Muscle of leg (tissue), 11 donors: Measurements from ENCODE around the gene HS3ST6. TPM values are rescaled to one million over a fixed set of nuclear protein-coding genes. Genes with fewer than 3 reads are reported as not detected.

Experiments used
- DNase-seq: peaks from one replicate; pipeline ENCODE4 v3.0.0; 2013
- H3K27ac ChIP-seq: one replicate; pipeline ENCODE4 v1.5.1; 2013; ENCODE audit warnings: mild to moderate bottlenecking, low read length, control low read depth
- H3K27me3 ChIP-seq: one replicate; pipeline ENCODE4 v1.6.1; 2013; ENCODE audit warnings: low read length; ENCODE audit not compliant: control insufficient read depth, insufficient read depth
- H3K36me3 ChIP-seq: one replicate; pipeline ENCODE4 v1.6.1; 2013; ENCODE audit warnings: low read length; ENCODE audit not compliant: control insufficient read depth, insufficient read depth
- H3K4me1 ChIP-seq: one replicate; pipeline ENCODE4 v1.6.1; 2013; ENCODE audit warnings: low read length; ENCODE audit not compliant: control insufficient read depth, insufficient read depth
- H3K4me3 ChIP-seq: one replicate; pipeline ENCODE4 v1.5.1; 2013; ENCODE audit warnings: low read length, control low read depth
- H3K9me3 ChIP-seq: replicated peaks from 2 replicates; pipeline ENCODE4 v1.6.1; 2013; ENCODE audit warnings: low read depth, low read length; ENCODE audit not compliant: control insufficient read depth
- WGBS: methylation state at CpG from one replicate; pipeline ENCODE4 v1.1.5; 2013; ENCODE audit warnings: missing lambda C conversion rate; ENCODE audit not compliant: insufficient coverage; 5-methylcytosine and 5-hydroxymethylcytosine counted together
- polyA plus RNA-seq, 8 donors: library from polyadenylated mRNA; unstranded; fragments of 120-200 nt; gene quantifications; one replicate each; pipeline versions ENCODE4 v1.2.1 to v1.2.3, GENCODE V29; 2013; ENCODE audit warnings: inconsistent platforms in 1 of 8, low replicate concordance in 1 of 8; ENCODE audit not compliant: insufficient read length in 8 of 8, insufficient read depth in 1 of 8
- total RNA-seq: library from RNA; stranded (reverse); fragments of 120-200 nt; gene quantifications from one replicate; pipeline ENCODE4 v1.2.4, GENCODE V29; 2013

The HS3ST6 gene
- total and polyA plus RNA-seq, 9 donors, result 1.7 TPM; not detected in 8

GRCh38 chr16:1862394-1862793 lies 55.8 kb downstream of the HS3ST6 start:
- H3K27ac ChIP-seq, result no peak overlapping the region
- no peaks in the 10 kb centered on the region for H3K36me3 ChIP-seq
- no peaks in the 10 kb centered on the region for H3K4me1 ChIP-seq
- no peaks in the 10 kb centered on the region for H3K9me3 ChIP-seq
- DNase-seq, result no peak
- 79% methylated on average over 4 of the region's 9 CpGs for WGBS
- no peak overlapping the region for H3K4me3 ChIP-seq
- H3K27me3 ChIP-seq, result peaks cover 38% of the 10 kb centered on the region

DNA sequence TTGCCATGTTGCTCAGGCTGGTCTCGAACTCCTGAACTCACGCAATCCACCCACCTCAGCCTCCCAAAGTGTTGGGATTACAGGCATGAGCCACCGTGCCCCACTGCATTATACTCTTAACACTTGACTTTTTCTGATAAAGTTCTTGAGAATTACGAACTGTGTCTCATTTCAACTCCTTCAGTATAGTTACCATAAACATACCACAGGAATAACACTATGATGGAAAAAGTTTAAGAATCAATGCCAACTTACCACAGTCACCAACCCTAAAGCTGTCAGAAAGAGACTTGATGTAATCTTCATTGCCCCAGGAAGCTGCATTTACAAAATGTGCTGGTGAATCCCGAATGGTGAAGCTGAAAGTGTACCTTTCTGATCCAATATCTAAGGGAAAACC lies 56.5 kb downstream of the HS3ST6 start:
- no peaks in the 10 kb centered on the region for H3K4me1 ChIP-seq
- no peak for DNase-seq
- H3K4me3 ChIP-seq, result no peak overlapping the region
- no peak overlapping the region for H3K27ac ChIP-seq
- peaks cover 41% of the 10 kb centered on the region for H3K27me3 ChIP-seq
- 93% methylated on average over 2 of the region's 5 CpGs for WGBS
- no peaks in the 10 kb centered on the region for H3K36me3 ChIP-seq
- H3K9me3 ChIP-seq, result no peaks in the 10 kb centered on the region

Other genes starting within 250 kb of the HS3ST6 start
- gene JPT2, start 240.1 kb downstream of the HS3ST6 start, total RNA-seq, result 28.2 TPM
- gene JPT2, start 240.1 kb downstream of the HS3ST6 start, polyA plus RNA-seq, result 10 to 100 TPM; 33.5 to 52.6 (median 39.7) TPM
- 36.5 TPM for gene MAPK8IP3, start 212.2 kb downstream of the HS3ST6 start, total RNA-seq
- gene MAPK8IP3, start 212.2 kb downstream of the HS3ST6 start, polyA plus RNA-seq, result 10 to 100 TPM; 35.6 to 64.3 (median 50.7) TPM
- gene NME3, start 146.9 kb downstream of the HS3ST6 start, total RNA-seq, result 35.2 TPM
- gene NME3, start 146.9 kb downstream of the HS3ST6 start, polyA plus RNA-seq, result 10 to 100 TPM; 22.2 to 31.9 (median 26.9) TPM
- 7.2 TPM for gene EME2, start 145.6 kb downstream of the HS3ST6 start, total RNA-seq
- 1 to 10 TPM; 4.0 to 9.7 (median 6.7) TPM for gene EME2, start 145.6 kb downstream of the HS3ST6 start, polyA plus RNA-seq
- gene MRPS34, start 145.3 kb downstream of the HS3ST6 start, total RNA-seq, result 45.7 TPM
- gene MRPS34, start 145.3 kb downstream of the HS3ST6 start, polyA plus RNA-seq, result 10 to 100 TPM; 44.7 to 57.8 (median 52.2) TPM
- gene SPSB3, start 135.8 kb downstream of the HS3ST6 start, total RNA-seq, result 34.2 TPM
- 10 to 100 TPM; 21.0 to 35.1 (median 24.5) TPM for gene SPSB3, start 135.8 kb downstream of the HS3ST6 start, polyA plus RNA-seq
- gene NUBP2, start 135.5 kb downstream of the HS3ST6 start, total RNA-seq, result 58.0 TPM
- gene NUBP2, start 135.5 kb downstream of the HS3ST6 start, polyA plus RNA-seq, result 10 to 100 TPM; 40.6 to 59.7 (median 47.7) TPM
- 0.22 TPM for gene IGFALS, start 124.7 kb downstream of the HS3ST6 start, total RNA-seq
- gene IGFALS, start 124.7 kb downstream of the HS3ST6 start, polyA plus RNA-seq, result 1 to 10 TPM in 1 of 8 donors, under 1 TPM in 7; 0.11 to 1.1 (median 0.28) TPM
- gene HAGH, start 91.6 kb downstream of the HS3ST6 start, total RNA-seq, result 36.1 TPM
- 10 to 100 TPM; 34.6 to 48.6 (median 39.5) TPM for gene HAGH, start 91.6 kb downstream of the HS3ST6 start, polyA plus RNA-seq
- 27.7 TPM for gene FAHD1, start 91.2 kb downstream of the HS3ST6 start, total RNA-seq
- gene FAHD1, start 91.2 kb downstream of the HS3ST6 start, polyA plus RNA-seq, result 10 to 100 TPM; 19.7 to 25.6 (median 21.9) TPM
- not detected for gene MEIOB, start 46.3 kb downstream of the HS3ST6 start, total RNA-seq
- under 1 TPM in 7 of 8 donors, not detected in 1; 0.22 to 0.87 (median 0.55) TPM for gene MEIOB, start 46.3 kb downstream of the HS3ST6 start, polyA plus RNA-seq
- gene MSRB1, start 24.8 kb upstream of the HS3ST6 start, total RNA-seq, result 16.3 TPM
- gene MSRB1, start 24.8 kb upstream of the HS3ST6 start, polyA plus RNA-seq, result 10 to 100 TPM; 24.2 to 40.7 (median 29.1) TPM
- gene RPL3L, start 36.3 kb upstream of the HS3ST6 start, total RNA-seq, result 43.0 TPM
- 10 to 100 TPM; 11.9 to 63.0 (median 33.4) TPM for gene RPL3L, start 36.3 kb upstream of the HS3ST6 start, polyA plus RNA-seq
- 142 TPM for gene NDUFB10, start 41.1 kb upstream of the HS3ST6 start, total RNA-seq
- 100 to 1,000 TPM in 7 of 8 donors, 10 to 100 TPM in 1; 95.4 to 162 (median 128) TPM for gene NDUFB10, start 41.1 kb upstream of the HS3ST6 start, polyA plus RNA-seq
- gene RPS2, start 46.4 kb upstream of the HS3ST6 start, total RNA-seq, result 2,334 TPM
- gene RPS2, start 46.4 kb upstream of the HS3ST6 start, polyA plus RNA-seq, result 1,000 to 10,000 TPM; 3,011 to 3,712 (median 3,485) TPM
- not detected for gene RNF151, start 48.4 kb upstream of the HS3ST6 start, total RNA-seq
- gene RNF151, start 48.4 kb upstream of the HS3ST6 start, polyA plus RNA-seq, result not detected
- 23.9 TPM for gene TBL3, start 53.6 kb upstream of the HS3ST6 start, total RNA-seq
- 10 to 100 TPM; 27.9 to 32.9 (median 30.6) TPM for gene TBL3, start 53.6 kb upstream of the HS3ST6 start, polyA plus RNA-seq
- gene NOXO1, start 63.1 kb upstream of the HS3ST6 start, total RNA-seq, result 0.89 TPM
- 1 to 10 TPM in 4 of 8 donors, under 1 TPM in 4; 0.29 to 1.7 (median 0.98) TPM for gene NOXO1, start 63.1 kb upstream of the HS3ST6 start, polyA plus RNA-seq
- gene GFER, start 65.8 kb upstream of the HS3ST6 start, total RNA-seq, result 18.3 TPM
- gene GFER, start 65.8 kb upstream of the HS3ST6 start, polyA plus RNA-seq, result 10 to 100 TPM; 14.7 to 23.8 (median 17.8) TPM
- 0.93 TPM for gene SYNGR3, start 71.6 kb upstream of the HS3ST6 start, total RNA-seq
- 1 to 10 TPM in 6 of 8 donors, under 1 TPM in 2; 0.70 to 1.5 (median 1.2) TPM for gene SYNGR3, start 71.6 kb upstream of the HS3ST6 start, polyA plus RNA-seq
- 6.6 TPM for gene ZNF598, start 91.4 kb upstream of the HS3ST6 start, total RNA-seq
- 10 to 100 TPM; 21.2 to 28.6 (median 23.6) TPM for gene ZNF598, start 91.4 kb upstream of the HS3ST6 start, polyA plus RNA-seq
- 0.80 TPM for gene NPW, start 101.4 kb upstream of the HS3ST6 start, total RNA-seq
- 1 to 10 TPM in 7 of 8 donors, under 1 TPM in 1; 0.57 to 5.4 (median 2.6) TPM for gene NPW, start 101.4 kb upstream of the HS3ST6 start, polyA plus RNA-seq
- gene NHERF2, start 108.5 kb upstream of the HS3ST6 start, total RNA-seq, result 22.1 TPM
- 10 to 100 TPM; 34.5 to 60.6 (median 45.6) TPM for gene NHERF2, start 108.5 kb upstream of the HS3ST6 start, polyA plus RNA-seq
- gene NTHL1, start 129.4 kb upstream of the HS3ST6 start, total RNA-seq, result 20.2 TPM
- 10 to 100 TPM; 11.5 to 18.1 (median 14.0) TPM for gene NTHL1, start 129.4 kb upstream of the HS3ST6 start, polyA plus RNA-seq
- gene TSC2, start 129.6 kb upstream of the HS3ST6 start, total RNA-seq, result 31.8 TPM
- 100 to 1,000 TPM in 3 of 8 donors, 10 to 100 TPM in 5; 57.6 to 109 (median 84.6) TPM for gene TSC2, start 129.6 kb upstream of the HS3ST6 start, polyA plus RNA-seq
- 63.3 TPM for gene PKD1, start 217.5 kb upstream of the HS3ST6 start, total RNA-seq
- 100 to 1,000 TPM; 120 to 183 (median 156) TPM for gene PKD1, start 217.5 kb upstream of the HS3ST6 start, polyA plus RNA-seq
- gene RAB26, start 230.2 kb upstream of the HS3ST6 start, total RNA-seq, result 0.40 TPM
- gene RAB26, start 230.2 kb upstream of the HS3ST6 start, polyA plus RNA-seq, result 1 to 10 TPM in 4 of 8 donors, under 1 TPM in 4; 0.27 to 3.4 (median 0.86) TPM
- 29.0 TPM for gene TRAF7, start 237.4 kb upstream of the HS3ST6 start, total RNA-seq
- 10 to 100 TPM; 32.6 to 52.6 (median 47.6) TPM for gene TRAF7, start 237.4 kb upstream of the HS3ST6 start, polyA plus RNA-seq